Measurements from ENCODE around the gene CEP128. TPM values are rescaled to one million over a fixed set of nuclear protein-coding genes. Genes with fewer than 3 reads are reported as not detected.

The CEP128 gene
- total RNA-seq, 1 experiment from 2014 or later, result 16.4 TPM

DNA sequence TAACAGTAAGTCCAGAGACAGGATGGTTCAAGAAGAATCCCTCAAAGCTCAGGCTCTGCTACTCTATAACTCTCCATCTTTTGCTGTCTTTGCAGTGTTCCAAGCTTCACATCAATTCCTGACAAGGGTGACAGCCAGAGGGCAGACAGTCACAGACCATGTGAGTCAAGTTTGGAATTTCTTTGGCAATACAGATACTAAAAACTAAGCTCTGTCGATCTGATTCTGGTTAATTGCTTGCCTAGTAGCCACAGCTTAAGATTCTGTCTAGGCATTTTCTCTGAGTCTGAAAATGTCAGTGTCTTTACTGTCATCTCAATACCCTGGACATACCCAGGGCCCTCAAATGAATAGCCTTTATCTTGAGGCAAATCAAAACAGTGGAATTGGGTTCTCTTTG is 153.7 kb downstream of the CEP128 start:
- CTCF ChIA-PET, result no interaction called here
- no peak overlapping the region for H3K27ac ChIP-seq (ENCODE audit: low read depth, low read length)
- H4K20me1 ChIP-seq (ENCODE audit: insufficient read depth), result no peaks in the 10 kb centered on the region
- H3K27me3 ChIP-seq (ENCODE audit: insufficient read depth, low read length), result no peaks in the 10 kb centered on the region
- no peaks in the 10 kb centered on the region for H3K9me2 ChIP-seq (ENCODE audit: insufficient read depth)
- no peak for ATAC-seq
- no peak for DNase-seq (ENCODE audit: low read depth, low spot score)
- no peak overlapping the region for H2AFZ ChIP-seq (ENCODE audit: low read depth, low read length, poor library complexity, severe bottlenecking)
- H3K36me3 ChIP-seq (ENCODE audit: control insufficient read depth in 1 of 2, insufficient read depth in 2 of 2, low read length in 2 of 2), result no peaks in the 10 kb centered on the region
- POLR2A ChIA-PET, result no interaction called here
- no TSS peak for BruUV-seq (replicated peaks)
- no peak overlapping the region for H3K9ac ChIP-seq (ENCODE audit: low read length)
- no peak overlapping the region for H3K4me2 ChIP-seq (ENCODE audit: low read length)
- RAD21 ChIA-PET (ENCODE audit: low non-redundant PET in 1 of 2, low total read pairs in 2 of 2, uncharacterized antibody in 2 of 2, unreplicated experiment in 2 of 2), result no interaction called here
- H3K4me3 ChIP-seq (replicated peaks in 1 of 2; ENCODE audit: low read depth in 1 of 2, low read length in 2 of 2), result no peak overlapping the region
- H3K9me3 ChIP-seq (ENCODE audit: control insufficient read depth in 1 of 2, insufficient read depth in 1 of 2, low read depth in 1 of 2, low read length in 2 of 2), result no peaks in the 10 kb centered on the region
- no peaks in the 10 kb centered on the region for H3K4me1 ChIP-seq (ENCODE audit: control insufficient read depth in 1 of 2, insufficient read depth in 2 of 2, low read length in 2 of 2)
- TF ChIP-seq TCF7L2 (IDR thresholded peaks at IDR 0.05; ENCODE audit: borderline replicate concordance, extremely low read depth, insufficient read depth, insufficient read length) (no peak), FOSL1 (IDR thresholded peaks at IDR 0.05; ENCODE audit: low read depth) (no peak), ZNF274 (IDR thresholded peaks at IDR 0.05; ENCODE audit: low read depth, low read length) (no peak)
- intact Hi-C loops (cut with micrococcal nuclease), result no loop called here
- no peaks in the 10 kb centered on the region for H3K79me2 ChIP-seq (ENCODE audit: insufficient read depth, low read length)

DNA sequence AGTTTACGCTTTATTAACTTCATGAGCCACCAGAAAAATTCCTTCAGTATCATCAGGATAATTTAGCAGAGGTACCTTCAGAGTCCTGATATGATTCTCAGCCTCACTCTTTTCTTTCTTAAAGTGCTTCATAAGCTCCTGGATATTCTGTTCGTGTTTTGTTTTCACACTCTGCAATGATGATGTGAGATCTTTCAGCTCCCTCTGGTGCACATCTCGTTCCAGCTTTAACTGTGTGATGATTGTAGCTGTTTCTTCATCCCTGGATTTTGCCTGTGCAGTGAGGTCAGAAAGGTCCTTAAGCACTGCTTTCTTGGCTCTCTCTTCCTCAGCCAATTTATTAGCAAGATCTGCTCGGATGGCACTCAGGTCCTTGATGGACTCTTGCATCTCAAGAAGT is 156.7 kb downstream of the CEP128 start:
- TF ChIP-seq, protein P1, sequence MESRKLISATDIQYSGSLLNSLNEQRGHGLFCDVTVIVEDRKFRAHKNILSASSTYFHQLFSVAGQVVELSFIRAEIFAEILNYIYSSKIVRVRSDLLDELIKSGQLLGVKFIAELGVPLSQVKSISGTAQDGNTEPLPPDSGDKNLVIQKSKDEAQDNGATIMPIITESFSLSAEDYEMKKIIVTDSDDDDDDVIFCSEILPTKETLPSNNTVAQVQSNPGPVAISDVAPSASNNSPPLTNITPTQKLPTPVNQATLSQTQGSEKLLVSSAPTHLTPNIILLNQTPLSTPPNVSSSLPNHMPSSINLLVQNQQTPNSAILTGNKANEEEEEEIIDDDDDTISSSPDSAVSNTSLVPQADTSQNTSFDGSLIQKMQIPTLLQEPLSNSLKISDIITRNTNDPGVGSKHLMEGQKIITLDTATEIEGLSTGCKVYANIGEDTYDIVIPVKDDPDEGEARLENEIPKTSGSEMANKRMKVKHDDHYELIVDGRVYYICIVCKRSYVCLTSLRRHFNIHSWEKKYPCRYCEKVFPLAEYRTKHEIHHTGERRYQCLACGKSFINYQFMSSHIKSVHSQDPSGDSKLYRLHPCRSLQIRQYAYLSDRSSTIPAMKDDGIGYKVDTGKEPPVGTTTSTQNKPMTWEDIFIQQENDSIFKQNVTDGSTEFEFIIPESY (IDR thresholded peaks at IDR 0.05; ENCODE audit: extremely low read depth, insufficient replicate concordance, low read length), result no peak
- no peak for TF ChIP-seq SIN3A (IDR thresholded peaks at IDR 0.05; ENCODE audit: low read depth)
- no peak for TF ChIP-seq CTCF (IDR thresholded peaks at IDR 0.05 in 2 of 3, conservative IDR thresholded peaks at IDR 0.05 in 1 of 3; ENCODE audit: borderline replicate concordance in 1 of 3, insufficient read depth in 1 of 3, low read depth in 2 of 3, low read length in 2 of 3)
- no peak for TF ChIP-seq RAD21 (IDR thresholded peaks at IDR 0.05; ENCODE audit: low read depth)
- TF ChIP-seq ELF1 (IDR thresholded peaks at IDR 0.05; ENCODE audit: borderline replicate concordance, low read depth), result no peak
- TF ChIP-seq SP1 (IDR thresholded peaks at IDR 0.05; ENCODE audit: low read depth), result no peak
- TF ChIP-seq, protein P2, sequence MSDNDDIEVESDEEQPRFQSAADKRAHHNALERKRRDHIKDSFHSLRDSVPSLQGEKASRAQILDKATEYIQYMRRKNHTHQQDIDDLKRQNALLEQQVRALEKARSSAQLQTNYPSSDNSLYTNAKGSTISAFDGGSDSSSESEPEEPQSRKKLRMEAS (IDR thresholded peaks at IDR 0.05), result no peak
- TF ChIP-seq YY1 (IDR thresholded peaks at IDR 0.05; ENCODE audit: extremely low read depth, insufficient replicate concordance, low read depth, low read length), result no peak
- TF ChIP-seq TCF7L2 (IDR thresholded peaks at IDR 0.05; ENCODE audit: borderline replicate concordance, extremely low read depth, insufficient read depth, insufficient read length), result no peak
- TF ChIP-seq ATF3 (IDR thresholded peaks at IDR 0.05), result no peak
- no peak for TF ChIP-seq FOSL1 (IDR thresholded peaks at IDR 0.05; ENCODE audit: low read depth)
- no peak for TF ChIP-seq EGR1 (IDR thresholded peaks at IDR 0.05; ENCODE audit: low read depth)
- Histone ChIP-seq H3K27me3 (ENCODE audit: insufficient read depth, low read length) (no peaks in the 10 kb centered on the region), H3K4me2 (ENCODE audit: low read length) (no peak overlapping the region), H3K9me3 (ENCODE audit: control insufficient read depth in 1 of 2, insufficient read depth in 1 of 2, low read depth in 1 of 2, low read length in 2 of 2) (no peaks in the 10 kb centered on the region), H3K27ac (ENCODE audit: low read depth, low read length) (no peak overlapping the region), H2AFZ (ENCODE audit: low read depth, low read length, poor library complexity, severe bottlenecking) (no peak overlapping the region), H3K4me3 (replicated peaks in 1 of 2; ENCODE audit: low read depth in 1 of 2, low read length in 2 of 2) (no peak overlapping the region), H4K20me1 (ENCODE audit: insufficient read depth) (no peaks in the 10 kb centered on the region), H3K4me1 (ENCODE audit: control insufficient read depth in 1 of 2, insufficient read depth in 2 of 2, low read length in 2 of 2) (no peaks in the 10 kb centered on the region), H3K9ac (ENCODE audit: low read length) (no peak overlapping the region), H3K79me2 (ENCODE audit: insufficient read depth, low read length) (no peaks in the 10 kb centered on the region), H3K9me2 (ENCODE audit: insufficient read depth) (no peaks in the 10 kb centered on the region), H3K36me3 (ENCODE audit: control insufficient read depth in 1 of 2, insufficient read depth in 2 of 2, low read length in 2 of 2) (no peaks in the 10 kb centered on the region)
- no peak for ATAC-seq
- ChIA-PET POLR2A (no interaction called here), RAD21 (ENCODE audit: low non-redundant PET in 1 of 2, low total read pairs in 2 of 2, uncharacterized antibody in 2 of 2, unreplicated experiment in 2 of 2) (no interaction called here), CTCF (no interaction called here)
- intact Hi-C loops (cut with micrococcal nuclease), result no loop called here
- DNase-seq (ENCODE audit: low read depth, low spot score), result no peak
- BruUV-seq (replicated peaks), result no TSS peak

Data from HCT116 (cell line).